IPS-15b (cell line): Measurements from ENCODE around the gene HS2ST1.
A peak's percentile ranks its signal among the peaks of the same experiment; 100 is the strongest.
"Not testable (repeated sequence)": the region's sequence is repeated elsewhere in the genome, so short reads cannot be mapped to it uniquely, and the experiment has no call there.

Experiments
- H3K27me3 ChIP-seq: one replicate; pipeline ENCODE4 v1.6.1; 2013; ENCODE audit warnings: low read length; ENCODE audit not compliant: control insufficient read depth, insufficient read depth
- H3K36me3 ChIP-seq: one replicate; pipeline ENCODE4 v1.6.1; 2013; ENCODE audit warnings: low read length; ENCODE audit not compliant: control insufficient read depth, insufficient read depth
- H3K4me1 ChIP-seq: one replicate; pipeline ENCODE4 v1.6.1; 2013; ENCODE audit warnings: mild to moderate bottlenecking, low read length; ENCODE audit not compliant: control insufficient read depth, insufficient read depth
- H3K4me3 ChIP-seq: one replicate; pipeline ENCODE4 v1.5.1; 2013; ENCODE audit warnings: low read depth, low read length
- H3K9ac ChIP-seq: one replicate; pipeline ENCODE4 v1.6.1; 2013; ENCODE audit warnings: low read depth, mild to moderate bottlenecking, low read length
- H3K9me3 ChIP-seq: one replicate; pipeline ENCODE4 v1.6.1; 2013; ENCODE audit warnings: mild to moderate bottlenecking, low read length; ENCODE audit not compliant: control insufficient read depth, insufficient read depth

HS2ST1 gene

DNA sequence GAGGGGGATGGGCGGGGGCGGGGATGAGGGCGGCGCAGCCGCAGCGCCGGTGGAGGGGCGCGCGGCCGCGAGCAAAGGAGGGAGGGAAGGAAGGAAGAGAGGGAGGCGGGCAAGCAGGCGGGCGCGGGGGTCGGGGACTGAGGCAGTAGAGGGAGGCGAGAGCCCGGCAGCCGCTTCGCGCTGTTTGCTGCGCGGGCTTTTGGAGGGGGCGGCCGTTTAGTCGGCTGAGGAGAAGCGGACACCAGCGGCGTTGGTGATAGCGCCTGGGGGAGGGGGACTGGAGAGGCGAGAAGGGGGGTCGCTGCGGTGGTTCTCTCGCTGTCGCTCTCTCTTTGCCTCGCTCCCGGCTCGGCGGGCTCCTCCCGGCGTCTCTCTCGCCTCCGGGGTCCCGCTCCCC lies at the start of gene HS2ST1:
HS2ST1 (plus strand) TSS at position 35 of the 397 bp plus-strand sequence.
- peak within 1 kb of the TSS; percentile 100 for H3K4me3 ChIP-seq
- H3K9me3 ChIP-seq: no peaks in the 10 kb centered on the region
- H3K4me1 ChIP-seq: peaks cover 6% of the 10 kb centered on the region
- H3K9ac ChIP-seq: peak within 1 kb of the TSS; percentile 100
- H3K36me3 ChIP-seq: no peaks in the 10 kb centered on the region
- no peaks in the 10 kb centered on the region for H3K27me3 ChIP-seq

DNA sequence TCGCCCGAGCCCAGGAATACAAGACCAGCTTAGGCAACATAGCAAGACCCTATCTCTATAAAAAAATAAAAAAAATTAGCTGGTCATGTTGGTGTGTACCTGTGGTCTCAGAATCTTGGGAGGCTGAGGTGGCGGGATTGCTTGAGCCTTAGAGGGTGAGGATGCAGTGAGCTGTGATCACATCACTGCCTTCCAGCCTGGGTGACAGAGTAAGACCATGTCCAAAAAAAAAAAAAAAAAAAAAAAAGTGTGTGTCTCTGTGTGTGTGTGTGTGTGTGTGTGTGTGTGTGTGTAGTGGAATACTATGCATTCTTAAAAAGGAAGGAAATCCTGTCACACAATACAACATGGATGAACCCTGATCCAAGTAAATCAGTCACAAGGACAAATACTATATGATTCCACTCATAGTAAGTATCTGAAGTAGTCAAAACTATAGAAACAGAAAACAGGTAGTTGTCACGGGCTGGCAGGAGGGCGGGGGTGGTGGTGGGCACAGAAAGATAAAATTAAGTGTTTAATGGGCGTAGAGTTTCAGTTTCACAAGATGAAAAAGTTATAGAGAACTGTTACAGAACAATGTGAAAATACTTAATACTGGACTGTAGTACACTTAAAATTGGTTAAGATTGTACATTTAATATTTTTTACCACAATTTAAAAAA lies 48.3 kb upstream of the HS2ST1 start:
- Histone ChIP-seq H3K36me3 (no peaks in the 10 kb centered on the region), H3K4me3 (no peak overlapping the region), H3K4me1 (no peaks in the 10 kb centered on the region)

DNA sequence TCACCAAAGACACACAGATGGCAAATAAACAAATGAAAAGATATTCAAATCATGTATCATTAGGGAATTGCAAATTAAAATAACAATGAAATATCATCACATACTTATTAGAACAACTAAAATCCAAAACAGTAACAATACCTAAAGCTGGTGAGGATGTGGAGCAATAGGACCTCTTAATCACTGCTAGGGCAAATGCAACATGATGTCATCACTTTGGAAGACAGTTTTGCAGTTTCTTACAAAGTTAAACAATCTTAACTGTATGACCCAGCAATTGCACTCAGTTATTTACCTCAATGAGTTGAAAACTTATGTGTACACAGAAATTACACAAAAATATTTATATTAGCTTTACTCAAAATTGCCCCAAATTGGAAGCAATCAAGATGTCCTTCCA lies 47.8 kb upstream of the HS2ST1 start:
- H3K9me3 ChIP-seq: no peaks in the 10 kb centered on the region
- H3K36me3 ChIP-seq: no peaks in the 10 kb centered on the region
- H3K27me3 ChIP-seq: no peaks in the 10 kb centered on the region
- H3K9ac ChIP-seq: no peak overlapping the region
- H3K4me1 ChIP-seq: no peaks in the 10 kb centered on the region
- H3K4me3 ChIP-seq: no peak overlapping the region

More for the DNA sequence above, 48.3 kb upstream of the HS2ST1 start:
- no peaks in the 10 kb centered on the region for H3K9me3 ChIP-seq
- no peaks in the 10 kb centered on the region for H3K27me3 ChIP-seq
- H3K9ac ChIP-seq: no peak overlapping the region

DNA sequence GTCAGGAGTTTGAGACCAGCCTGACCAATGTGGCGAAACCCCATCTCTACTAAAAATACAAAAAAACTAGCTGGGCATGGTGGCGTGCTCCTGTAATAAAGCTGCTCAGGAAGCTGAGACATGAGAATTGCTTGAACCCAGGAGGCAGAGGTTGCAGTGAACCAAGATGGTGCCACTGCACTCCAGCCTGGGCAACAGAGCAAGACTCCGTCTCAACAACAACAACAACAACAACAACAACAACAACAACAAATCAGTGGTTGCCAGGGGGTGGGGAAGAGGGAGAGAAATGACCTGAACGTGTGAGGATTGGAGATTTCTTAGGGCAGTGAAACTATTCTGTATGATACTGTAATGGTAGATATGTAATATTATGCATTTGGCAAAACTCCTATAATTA lies 47.2 kb upstream of the HS2ST1 start:
- not testable (repeated sequence) for H3K9ac ChIP-seq, H3K27me3 ChIP-seq, H3K36me3 ChIP-seq, H3K4me1 ChIP-seq, H3K4me3 ChIP-seq, H3K9me3 ChIP-seq

DNA sequence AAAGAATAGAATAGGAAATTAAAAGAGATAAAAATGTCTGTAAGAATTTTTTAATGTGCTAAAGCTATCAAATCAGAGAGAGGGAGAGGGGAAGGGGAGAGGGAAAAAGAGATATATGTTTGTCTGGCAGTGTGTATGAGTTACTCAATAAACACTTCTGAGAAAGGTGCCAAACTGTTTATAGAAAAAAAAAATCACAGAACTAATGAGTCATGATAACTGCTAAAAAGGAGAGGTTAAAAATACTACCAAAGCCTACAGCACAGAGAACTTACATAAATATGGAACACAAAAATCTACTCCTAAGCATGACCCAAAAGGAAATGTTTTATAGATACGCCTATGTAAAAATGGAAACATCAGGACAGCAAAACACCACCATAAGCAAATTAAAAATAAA lies 46.0 kb upstream of the HS2ST1 start:
- Histone ChIP-seq H3K27me3 (no peaks in the 10 kb centered on the region), H3K36me3 (no peaks in the 10 kb centered on the region), H3K4me1 (no peaks in the 10 kb centered on the region), H3K4me3 (no peak overlapping the region), H3K9me3 (no peaks in the 10 kb centered on the region), H3K9ac (no peak overlapping the region)

DNA sequence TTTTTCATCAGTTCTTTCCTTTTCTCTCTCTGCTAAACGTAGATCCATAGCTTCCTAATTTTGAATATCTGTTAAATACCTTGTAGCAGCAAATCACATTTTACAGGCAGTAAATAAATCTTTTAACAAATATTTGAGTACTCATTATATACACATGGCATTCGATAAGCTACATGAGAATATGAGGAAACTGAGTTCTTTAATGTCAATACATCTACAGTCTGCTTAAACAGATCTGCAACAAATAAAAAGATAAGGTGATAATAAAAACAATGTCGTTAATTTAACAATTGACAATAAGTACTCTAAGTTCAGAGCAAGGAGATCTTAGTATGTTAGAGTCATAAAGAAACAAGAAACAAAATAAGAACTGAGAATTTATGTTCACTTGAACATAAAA lies 43.4 kb upstream of the HS2ST1 start:
- Histone ChIP-seq H3K27me3 (no peaks in the 10 kb centered on the region), H3K4me1 (no peaks in the 10 kb centered on the region), H3K4me3 (no peak overlapping the region), H3K9ac (no peak overlapping the region), H3K36me3 (no peaks in the 10 kb centered on the region), H3K9me3 (no peaks in the 10 kb centered on the region)

DNA sequence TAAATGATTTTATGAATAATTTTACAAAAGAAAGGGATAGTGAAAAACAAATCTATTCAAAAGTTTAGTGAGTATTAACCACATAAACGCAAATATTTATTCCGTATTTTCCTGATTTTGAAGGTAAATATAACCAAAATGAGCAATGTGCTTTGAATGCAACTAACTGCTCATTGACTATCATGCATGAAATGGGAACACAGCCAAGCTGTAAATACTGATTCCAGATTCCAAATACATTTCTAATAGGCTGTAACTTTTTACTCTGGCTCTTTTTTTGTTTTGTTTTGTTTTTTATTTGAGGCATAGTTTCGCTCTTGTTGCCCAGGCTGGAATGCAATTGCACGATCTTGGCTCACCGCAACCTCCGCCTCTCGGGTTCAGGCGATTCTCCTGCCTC lies 42.3 kb upstream of the HS2ST1 start:
- no peak overlapping the region for H3K4me3 ChIP-seq
- H3K9me3 ChIP-seq: no peaks in the 10 kb centered on the region
- H3K27me3 ChIP-seq: no peaks in the 10 kb centered on the region

DNA sequence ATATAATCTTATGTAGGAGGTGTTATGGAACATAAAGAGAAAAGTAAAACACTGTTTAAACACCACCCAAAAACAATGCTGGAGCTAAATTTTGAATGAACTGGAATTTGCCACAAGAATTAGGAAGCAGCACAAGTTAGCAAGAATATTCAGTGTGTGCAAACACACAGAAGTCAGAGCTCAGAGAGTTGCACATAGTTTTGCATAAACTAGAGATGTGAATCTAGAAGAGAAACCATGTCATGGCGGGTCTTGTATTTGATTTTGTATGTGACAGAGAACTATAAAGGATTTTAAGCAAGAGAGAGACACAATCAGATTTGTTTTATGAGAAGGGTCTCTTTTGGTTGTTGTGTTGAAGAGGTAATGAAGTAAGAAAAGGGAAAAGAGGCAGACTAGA lies 38.7 kb upstream of the HS2ST1 start:
- H3K4me1 ChIP-seq: peaks cover 3% of the 10 kb centered on the region
- H3K27me3 ChIP-seq: no peaks in the 10 kb centered on the region
- H3K9me3 ChIP-seq: no peaks in the 10 kb centered on the region
- no peaks in the 10 kb centered on the region for H3K36me3 ChIP-seq
- H3K4me3 ChIP-seq: no peak overlapping the region
- no peak overlapping the region for H3K9ac ChIP-seq

More for the DNA sequence above, 42.3 kb upstream of the HS2ST1 start:
- H3K36me3 ChIP-seq: no peaks in the 10 kb centered on the region
- no peak overlapping the region for H3K9ac ChIP-seq
- no peaks in the 10 kb centered on the region for H3K4me1 ChIP-seq

DNA sequence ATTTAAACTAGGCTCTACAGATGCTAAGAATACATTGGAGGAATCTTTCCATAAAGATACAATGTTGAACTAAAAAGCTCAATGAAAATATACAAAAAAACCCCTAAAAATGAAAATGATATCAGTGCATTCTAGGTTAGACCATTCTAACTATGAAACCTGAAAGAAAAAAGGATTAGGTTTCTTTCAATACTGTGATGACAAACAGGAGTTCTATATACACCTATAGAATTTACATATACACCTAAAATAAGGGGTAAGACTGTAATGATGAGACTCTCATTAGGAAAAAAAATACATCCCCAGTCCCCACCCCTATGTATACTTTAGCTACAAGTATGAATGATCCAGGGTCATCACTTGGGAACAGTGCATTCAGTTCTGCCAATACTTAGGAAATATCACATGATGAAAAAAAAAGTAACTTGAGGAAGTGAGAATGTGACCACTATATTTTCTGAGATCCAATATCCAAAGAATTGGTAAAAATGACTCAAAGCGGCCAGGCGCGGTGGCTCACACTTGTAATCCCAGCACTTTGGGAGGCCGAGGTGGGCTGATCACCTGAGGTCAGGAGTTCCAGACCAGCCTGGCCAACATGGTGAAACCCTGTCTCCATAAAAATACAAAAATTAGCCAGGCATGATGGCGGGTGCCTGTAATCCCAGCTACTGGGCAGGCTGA lies 26.8 kb upstream of the HS2ST1 start:
- no peaks in the 10 kb centered on the region for H3K9me3 ChIP-seq
- H3K4me3 ChIP-seq: no peak overlapping the region
- no peaks in the 10 kb centered on the region for H3K36me3 ChIP-seq
- no peaks in the 10 kb centered on the region for H3K27me3 ChIP-seq
- H3K9ac ChIP-seq: no peak overlapping the region
- H3K4me1 ChIP-seq: no peaks in the 10 kb centered on the region

DNA sequence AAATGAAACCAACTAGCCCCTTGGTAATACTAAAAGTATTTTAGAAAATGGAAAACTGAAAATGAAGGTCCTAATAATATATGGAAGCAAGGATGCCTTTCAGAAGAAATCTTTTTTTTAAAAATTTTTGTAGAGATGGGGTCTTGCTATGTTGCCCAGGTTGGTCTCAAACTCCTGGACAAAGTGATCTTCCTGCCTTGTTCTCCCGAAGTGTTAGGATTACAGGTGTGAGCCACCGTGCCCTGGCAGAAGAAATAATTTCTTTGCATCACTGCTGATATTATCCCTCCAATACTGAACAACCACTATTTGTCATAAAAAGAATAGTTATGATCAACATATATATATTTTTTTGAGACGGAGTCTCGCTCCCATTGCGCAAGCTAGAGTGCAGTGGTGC lies 26.1 kb upstream of the HS2ST1 start:
- Histone ChIP-seq H3K4me1 (no peaks in the 10 kb centered on the region), H3K36me3 (no peaks in the 10 kb centered on the region), H3K9me3 (no peaks in the 10 kb centered on the region)

DNA sequence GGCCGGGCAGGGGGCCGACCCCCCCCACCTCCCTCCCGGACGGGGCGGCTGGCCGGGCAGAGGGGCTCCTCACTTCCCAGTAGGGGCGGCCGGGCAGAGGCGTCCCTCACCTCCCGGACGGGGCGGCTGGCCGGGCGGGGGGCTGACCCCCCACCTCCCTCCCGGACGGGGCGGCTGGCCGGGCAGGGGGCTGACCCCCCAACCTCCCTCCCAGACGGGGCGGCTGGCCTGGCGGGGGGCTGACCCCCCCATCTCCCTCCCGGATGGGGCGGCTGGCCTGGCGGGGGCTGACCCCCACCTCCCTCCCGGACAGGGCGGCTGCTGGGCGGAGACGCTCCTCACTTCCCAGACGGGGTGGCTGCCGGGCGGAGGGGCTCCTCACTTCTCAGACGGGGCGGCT lies 15.0 kb upstream of the HS2ST1 start:
- not testable (repeated sequence) for H3K4me1 ChIP-seq, H3K9ac ChIP-seq, H3K4me3 ChIP-seq, H3K27me3 ChIP-seq, H3K9me3 ChIP-seq, H3K36me3 ChIP-seq

More for the DNA sequence above, 26.1 kb upstream of the HS2ST1 start:
- no peak overlapping the region for H3K9ac ChIP-seq
- H3K4me3 ChIP-seq: no peak overlapping the region
- no peaks in the 10 kb centered on the region for H3K27me3 ChIP-seq

DNA sequence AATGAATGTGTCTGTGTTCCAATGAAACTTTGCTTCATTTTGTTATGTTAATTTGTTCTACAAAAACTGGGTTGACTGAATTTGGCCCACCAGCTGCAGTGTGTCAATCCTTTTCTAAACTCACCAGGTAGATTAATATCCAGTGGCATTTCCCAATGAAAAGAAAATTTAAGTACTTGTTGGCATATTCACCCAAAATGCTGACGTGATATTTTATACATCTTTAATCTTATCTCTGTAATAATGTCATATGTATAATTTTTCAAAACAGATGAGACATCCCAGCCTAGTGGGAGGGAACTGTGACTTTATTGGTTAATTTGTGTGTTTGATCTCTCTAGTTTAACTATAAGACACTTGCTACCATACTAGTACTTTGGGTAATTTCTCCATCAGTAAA lies 8.6 kb upstream of the HS2ST1 start:
- Histone ChIP-seq H3K9ac (no peak overlapping the region), H3K4me3 (no peak overlapping the region), H3K36me3 (peaks cover under 1% of the 10 kb centered on the region), H3K4me1 (no peaks in the 10 kb centered on the region), H3K9me3 (no peaks in the 10 kb centered on the region), H3K27me3 (no peaks in the 10 kb centered on the region)
